ENCODE measurements around the gene SEPTIN12. TPM values are rescaled to one million over a fixed set of nuclear protein-coding genes. Genes with fewer than 3 reads are reported as not detected.
A peak's percentile ranks its signal among the peaks of the same experiment; 100 is the strongest.

Gene SEPTIN12
- total and polyA plus RNA-seq, 2 of the 8 experiments (the other 6 are each of a cell fraction or from before 2014, with no cell fraction given), result 0.24 TPM; not detected in 1

DNA sequence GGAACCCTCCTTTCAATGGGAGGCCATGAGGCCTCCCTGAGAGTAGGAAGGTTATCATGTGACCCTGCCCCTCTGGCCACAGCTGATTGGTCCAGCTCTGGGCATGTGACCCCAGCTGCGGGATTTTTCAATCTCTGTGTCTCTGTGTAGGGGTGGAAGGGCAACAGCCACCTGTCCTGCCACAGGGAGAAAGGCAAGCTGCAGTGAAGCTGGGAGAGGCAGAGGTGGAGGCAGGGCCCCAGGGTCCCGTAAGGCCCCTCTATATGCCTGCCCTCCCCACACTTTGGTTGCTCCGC, 42.9 kb downstream of the SEPTIN12 start (continued):
- TF ChIP-seq FOSL1 (IDR thresholded peaks at IDR 0.05; ENCODE audit: insufficient read depth, low read depth, low read length), result no peak
- TF ChIP-seq HDAC2 (IDR thresholded peaks at IDR 0.05; ENCODE audit: borderline replicate concordance in 1 of 2, low read depth in 2 of 2, low read length in 2 of 2), result 0 out of 4 replicates have a peak, but pooled peaks of 1 of the 2 experiments have one; percentile 6
- no peak for TF ChIP-seq KDM5A (IDR thresholded peaks at IDR 0.05; ENCODE audit: low read length)
- TF ChIP-seq POLR2AphosphoS5 (IDR thresholded peaks at IDR 0.05; ENCODE audit: low read depth, low read length), result no peak
- TF ChIP-seq, protein P1, sequence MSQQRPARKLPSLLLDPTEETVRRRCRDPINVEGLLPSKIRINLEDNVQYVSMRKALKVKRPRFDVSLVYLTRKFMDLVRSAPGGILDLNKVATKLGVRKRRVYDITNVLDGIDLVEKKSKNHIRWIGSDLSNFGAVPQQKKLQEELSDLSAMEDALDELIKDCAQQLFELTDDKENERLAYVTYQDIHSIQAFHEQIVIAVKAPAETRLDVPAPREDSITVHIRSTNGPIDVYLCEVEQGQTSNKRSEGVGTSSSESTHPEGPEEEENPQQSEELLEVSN (IDR thresholded peaks at IDR 0.05), result peak; percentile 12; the same call in 1 of the 2 replicates
- TF ChIP-seq RFX5 (IDR thresholded peaks at IDR 0.05; ENCODE audit: borderline replicate concordance, low read depth, low read length), result no peak
- TF ChIP-seq CREB1 (IDR thresholded peaks at IDR 0.05), result no peak
- no peak for TF ChIP-seq NRF1 (IDR thresholded peaks at IDR 0.05; ENCODE audit: low read depth, low read length)

Data from H1 (cell line).